HepG2 (cell line): Measurements from ENCODE around the gene MST1R. TPM values are rescaled to one million over a fixed set of nuclear protein-coding genes. Genes with fewer than 3 reads are reported as not detected.

ENCODE experiments used
- ARNTL ChIP-seq: sonication (generic); formaldehyde crosslinking; IDR thresholded peaks from 2 replicates; pipeline ENCODE4 v1.4.0; 2020; ENCODE audit warnings: mild to moderate bottlenecking, missing genetic modification reagents
- ETV5 ChIP-seq: IDR thresholded peaks from 2 replicates; pipeline ENCODE4 v1.6.1; 2018; ENCODE audit warnings: missing biosample characterization, missing genetic modification reagents, inconsistent platforms, borderline replicate concordance
- GFI1 ChIP-seq: sonication (generic); formaldehyde crosslinking; IDR thresholded peaks from 2 replicates; pipeline ENCODE4 v1.5.0; 2020; ENCODE audit warnings: missing genetic modification reagents, mild to moderate bottlenecking, borderline replicate concordance
- JUND ChIP-seq: sonication (generic); formaldehyde crosslinking; IDR thresholded peaks from 2 replicates; pipeline ENCODE4 v1.8.0; 2022; ENCODE audit warnings: mild to moderate bottlenecking, missing genetic modification reagents
- MAFF ChIP-seq: IDR thresholded peaks from 2 replicates; pipeline ENCODE4 v1.6.1; 2011; ENCODE audit warnings: low read depth, low read length, improper control_type of control experiment
- MAZ ChIP-seq, 2 experiments: sonication (generic) in 1 of 2; formaldehyde crosslinking in 1 of 2; IDR thresholded peaks; 2 replicates each; pipeline versions ENCODE4 v1.5.0 to v1.6.1; 2012 to 2020; ENCODE audit warnings: low read depth in 2 of 2, mild to moderate bottlenecking in 2 of 2, borderline replicate concordance in 1 of 2, improper control_type of control experiment in 1 of 2, low read length in 1 of 2, missing genetic modification reagents in 1 of 2, moderate library complexity in 1 of 2
- MEIS2 ChIP-seq: sonication (generic); formaldehyde crosslinking; IDR thresholded peaks from 2 replicates; pipeline ENCODE4 v1.9.0; 2021; ENCODE audit warnings: mild to moderate bottlenecking, missing genetic modification reagents
- NFYB ChIP-seq: sonication (generic); formaldehyde crosslinking; IDR thresholded peaks from 2 replicates; pipeline ENCODE4 v1.4.0; 2020; ENCODE audit warnings: missing genetic modification reagents
- NR1H2 ChIP-seq: sonication (generic); formaldehyde crosslinking; IDR thresholded peaks from 2 replicates; pipeline ENCODE4 v1.8.1; 2022; ENCODE audit warnings: low read depth, missing genetic modification reagents, borderline replicate concordance
- NR3C1 ChIP-seq: sonication (generic); formaldehyde crosslinking; IDR thresholded peaks from 2 replicates; pipeline ENCODE4 v1.4.0; 2020; ENCODE audit warnings: missing genetic modification reagents
- PAWR ChIP-seq: sonication (generic); formaldehyde crosslinking; IDR thresholded peaks from 2 replicates; pipeline ENCODE4 v1.4.0; 2020; ENCODE audit warnings: missing genetic modification reagents, mild to moderate bottlenecking, borderline replicate concordance
- REXO4 ChIP-seq: sonication (generic); formaldehyde crosslinking; IDR thresholded peaks from 2 replicates; pipeline ENCODE4 v1.8.0; 2022; ENCODE audit warnings: missing genetic modification reagents, mild to moderate bottlenecking, borderline replicate concordance
- RNF2 ChIP-seq: fragments of 450-650 bp; conservative IDR thresholded peaks from 2 replicates; pipeline ENCODE4 v1.6.1; 2016; ENCODE audit warnings: low read depth
- SMAD3 ChIP-seq: sonication (generic); formaldehyde crosslinking; IDR thresholded peaks from 2 replicates; pipeline ENCODE4 v1.4.0; 2020; ENCODE audit warnings: missing genetic modification reagents
- SP140L ChIP-seq: sonication (generic); formaldehyde crosslinking; IDR thresholded peaks from 2 replicates; pipeline ENCODE4 v1.4.0; 2020; ENCODE audit warnings: missing genetic modification reagents, borderline replicate concordance
- THYN1 ChIP-seq: sonication (generic); formaldehyde crosslinking; IDR thresholded peaks from 2 replicates; pipeline ENCODE4 v1.8.1; 2023; ENCODE audit warnings: low read depth, mild to moderate bottlenecking, moderate library complexity, missing genetic modification reagents, borderline replicate concordance
- ZBTB21 ChIP-seq: sonication (generic); formaldehyde crosslinking; IDR thresholded peaks from 2 replicates; pipeline ENCODE4 v1.4.0; 2020; ENCODE audit warnings: missing genetic modification reagents
- ZNF276 ChIP-seq: sonication (generic); formaldehyde crosslinking; IDR thresholded peaks from 2 replicates; pipeline ENCODE4 v1.4.0; 2020; ENCODE audit warnings: mild to moderate bottlenecking, low read depth, missing genetic modification reagents
- ZNF33B ChIP-seq: sonication (generic); formaldehyde crosslinking; IDR thresholded peaks from 2 replicates; pipeline ENCODE4 v1.5.1; 2020; ENCODE audit warnings: mild to moderate bottlenecking, missing genetic modification reagents
- ZNF564 ChIP-seq: sonication (generic); formaldehyde crosslinking; IDR thresholded peaks from 2 replicates; pipeline ENCODE4 v1.8.1; 2023; ENCODE audit warnings: mild to moderate bottlenecking, missing genetic modification reagents
- ZNF687 ChIP-seq: sonication (generic); formaldehyde crosslinking; IDR thresholded peaks from 2 replicates; pipeline ENCODE4 v1.5.1; 2020; ENCODE audit warnings: mild to moderate bottlenecking, missing genetic modification reagents, moderate library complexity
- ZNF773 ChIP-seq: sonication (generic); formaldehyde crosslinking; IDR thresholded peaks from 2 replicates; pipeline ENCODE4 v1.4.0; 2020; ENCODE audit warnings: missing genetic modification reagents, borderline replicate concordance
- ZNF883 ChIP-seq: sonication (generic); formaldehyde crosslinking; IDR thresholded peaks from 2 replicates; pipeline ENCODE4 v1.5.1; 2020; ENCODE audit warnings: mild to moderate bottlenecking, missing genetic modification reagents; ENCODE audit errors: not compliant biosample characterization
- polyA plus RNA-seq, 8 experiments: library from polyadenylated mRNA; depleted of rRNA in 3 of 8; stranded (reverse) in 7 of 8; unstranded in 1 of 8; fragments of >200 nt; fragmentation: Illumina TruSeq in 4 of 8; extraction: Trizol in 4 of 8; gene quantifications; 2 replicates each; pipeline versions ENCODE4 v1.2.1 to v1.2.3, GENCODE V29; 2011 to 2016; ENCODE audit warnings: low read depth in 4 of 8, missing spikeins in 1 of 8, mixed read lengths in 1 of 8; ENCODE audit not compliant: insufficient read depth in 1 of 8
- total RNA-seq, 5 experiments: library from RNA; depleted of rRNA; stranded (reverse); fragments of >200 nt; fragmentation: Illumina TruSeq; extraction: Trizol; gene quantifications; 2 replicates each; pipeline ENCODE4 v1.2.3, GENCODE V29; 2016; ENCODE audit warnings: low read depth in 1 of 5

MST1R gene
- total and polyA plus RNA-seq, 2 of the 13 experiments (the other 11 are each of a cell fraction or from before 2014, with no cell fraction given): 0.11 to 0.77 TPM

- TF ChIP-seq ZNF773 (CRISPR knock-in tag) (no peak), ARNTL (CRISPR knock-in tag) (no peak), GFI1 (no peak), SMAD3 (CRISPR knock-in tag) (peak; percentile 76; the same call in 1 of the 2 replicates), ZNF687 (CRISPR knock-in tag) (peak; percentile 89), ZNF276 (CRISPR knock-in tag) (no peak), MAFF (no peak), JUND (CRISPR knock-in tag) (peak; percentile 18; the same call in 1 of the 2 replicates), ETV5 (no peak; the same call in none of the 2 replicates), THYN1 (no peak), SP140L (no peak), PAWR (CRISPR knock-in tag) (no peak), ZBTB21 (CRISPR knock-in tag) (no peak), ZNF883 (CRISPR knock-in tag) (peak; percentile 15), RNF2 (peak; percentile 44; the same call in 1 of the 2 replicates), NR3C1 (CRISPR knock-in tag) (no peak), MEIS2 (CRISPR knock-in tag) (0 out of 2 replicates have a peak, but pooled peaks have one; percentile 18), NFYB (CRISPR knock-in tag) (peak; percentile 63), REXO4 (CRISPR knock-in tag) (no peak), ZNF33B (peak; percentile 58; the same call in 1 of the 2 replicates), NR1H2 (CRISPR knock-in tag) (no peak), MAZ (IDR thresholded peaks at IDR 0.05; ENCODE audit: borderline replicate concordance, low read depth, low read length) (0 out of 2 replicates have a peak, but pooled peaks have one; percentile 60), MAZ (CRISPR knock-in tag; IDR thresholded peaks at IDR 0.05; ENCODE audit: low read depth) (peak; percentile 76), ZNF564 (CRISPR knock-in tag) (peak; percentile 80)
Measured at GRCh38 chr3:49929291-49930167, 25.9 kb upstream of the MST1R start, which contains the start of gene MON1A (continued).
